Astrocyte of the cerebellum (primary cell): ENCODE data around the gene LAMB1.
A peak's percentile ranks its signal among the peaks of the same experiment; 100 is the strongest.
"Not testable (repeated sequence)": the region's sequence is repeated elsewhere in the genome, so short reads cannot be mapped to it uniquely, and the experiment has no call there.

Experiments used
- DNase-seq: peaks from one replicate; pipeline ENCODE4 v3.0.0-alpha.2; 2011; ENCODE audit warnings: low read depth
- H3K4me3 ChIP-seq: 2 replicates; pipeline ENCODE4 v1.5.1; 2011; ENCODE audit warnings: mild to moderate bottlenecking, low read depth, low read length, moderate library complexity
- in situ Hi-C: cut with HindIII; loops from 2 replicates; pipeline ENCODE4 v1.10.0; 2017; ENCODE audit warnings: low sequenced_read_pairs
- TF ChIP-seq, protein P1 (sequence below): IDR thresholded peaks from 2 replicates; pipeline ENCODE4 v1.5.1; 2012; ENCODE audit warnings: low read length, low read depth, moderate library complexity, mild to moderate bottlenecking; ENCODE audit errors: missing control alignments

LAMB1 gene

DNA sequence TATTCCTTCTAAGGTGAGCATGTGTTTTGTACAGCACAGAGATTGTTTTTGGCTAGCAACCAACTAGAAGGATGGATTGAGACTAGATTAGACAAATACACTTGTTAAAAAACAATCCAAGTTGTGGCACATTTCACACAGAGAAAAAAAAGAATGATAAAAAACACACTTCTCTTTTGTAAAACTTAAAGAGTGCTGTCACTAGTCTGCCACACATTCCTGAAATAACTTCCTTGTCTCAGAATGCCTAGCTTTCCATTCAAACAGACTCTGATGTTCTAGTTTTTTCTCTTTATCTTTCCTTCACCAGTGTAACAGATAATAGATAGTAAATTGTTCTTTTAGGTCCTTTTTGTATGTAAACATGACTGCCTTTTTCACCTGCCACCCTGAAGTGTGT lies 100.6 kb downstream of the LAMB1 start:
- TF ChIP-seq, protein P1, sequence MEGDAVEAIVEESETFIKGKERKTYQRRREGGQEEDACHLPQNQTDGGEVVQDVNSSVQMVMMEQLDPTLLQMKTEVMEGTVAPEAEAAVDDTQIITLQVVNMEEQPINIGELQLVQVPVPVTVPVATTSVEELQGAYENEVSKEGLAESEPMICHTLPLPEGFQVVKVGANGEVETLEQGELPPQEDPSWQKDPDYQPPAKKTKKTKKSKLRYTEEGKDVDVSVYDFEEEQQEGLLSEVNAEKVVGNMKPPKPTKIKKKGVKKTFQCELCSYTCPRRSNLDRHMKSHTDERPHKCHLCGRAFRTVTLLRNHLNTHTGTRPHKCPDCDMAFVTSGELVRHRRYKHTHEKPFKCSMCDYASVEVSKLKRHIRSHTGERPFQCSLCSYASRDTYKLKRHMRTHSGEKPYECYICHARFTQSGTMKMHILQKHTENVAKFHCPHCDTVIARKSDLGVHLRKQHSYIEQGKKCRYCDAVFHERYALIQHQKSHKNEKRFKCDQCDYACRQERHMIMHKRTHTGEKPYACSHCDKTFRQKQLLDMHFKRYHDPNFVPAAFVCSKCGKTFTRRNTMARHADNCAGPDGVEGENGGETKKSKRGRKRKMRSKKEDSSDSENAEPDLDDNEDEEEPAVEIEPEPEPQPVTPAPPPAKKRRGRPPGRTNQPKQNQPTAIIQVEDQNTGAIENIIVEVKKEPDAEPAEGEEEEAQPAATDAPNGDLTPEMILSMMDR = no peak
- no peak overlapping the region for H3K4me3 ChIP-seq
- in situ Hi-C loops = no loop called here
- DNase-seq = no peak

DNA sequence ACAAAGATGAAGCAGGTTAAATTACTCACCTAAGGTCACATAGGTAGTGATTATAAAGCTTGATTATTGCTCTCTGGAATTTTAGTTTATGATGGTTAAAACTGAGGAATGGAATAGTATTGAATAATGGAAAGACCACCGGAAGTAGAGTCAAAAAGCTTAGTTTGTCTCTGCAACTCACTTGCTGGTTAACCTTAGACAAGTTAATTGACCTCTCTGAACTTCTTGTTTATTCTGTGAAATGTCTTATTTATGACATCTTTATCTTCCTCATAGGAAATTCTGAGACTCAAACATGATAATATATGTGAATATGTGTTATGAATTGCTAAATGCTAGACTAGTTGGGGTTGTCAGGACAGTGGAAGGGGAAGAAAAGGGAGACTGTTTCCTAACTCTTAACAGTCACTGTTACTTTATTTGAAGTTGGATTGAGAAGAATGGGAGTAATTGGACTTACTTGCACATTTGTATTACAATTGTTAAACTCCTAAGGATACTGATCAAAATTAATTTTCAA lies 102.4 kb downstream of the LAMB1 start:
- in situ Hi-C loops = no loop called here
- DNase-seq = no peak
- no peak overlapping the region for H3K4me3 ChIP-seq
- TF ChIP-seq, protein P1 = no peak

- in situ Hi-C loops = no loop called here
- H3K4me3 ChIP-seq = no peak overlapping the region
- no peak for DNase-seq
- TF ChIP-seq, protein P1 = no peak
Measured at GRCh38 chr7:107898997-107899594, 103.9 kb downstream of the LAMB1 start.

- H3K4me3 ChIP-seq = peak overlapping the region; percentile 82
- in situ Hi-C loops = not testable (repeated sequence)
Measured at GRCh38 chr7:107892367-107892741, 110.6 kb downstream of the LAMB1 start.

DNA sequence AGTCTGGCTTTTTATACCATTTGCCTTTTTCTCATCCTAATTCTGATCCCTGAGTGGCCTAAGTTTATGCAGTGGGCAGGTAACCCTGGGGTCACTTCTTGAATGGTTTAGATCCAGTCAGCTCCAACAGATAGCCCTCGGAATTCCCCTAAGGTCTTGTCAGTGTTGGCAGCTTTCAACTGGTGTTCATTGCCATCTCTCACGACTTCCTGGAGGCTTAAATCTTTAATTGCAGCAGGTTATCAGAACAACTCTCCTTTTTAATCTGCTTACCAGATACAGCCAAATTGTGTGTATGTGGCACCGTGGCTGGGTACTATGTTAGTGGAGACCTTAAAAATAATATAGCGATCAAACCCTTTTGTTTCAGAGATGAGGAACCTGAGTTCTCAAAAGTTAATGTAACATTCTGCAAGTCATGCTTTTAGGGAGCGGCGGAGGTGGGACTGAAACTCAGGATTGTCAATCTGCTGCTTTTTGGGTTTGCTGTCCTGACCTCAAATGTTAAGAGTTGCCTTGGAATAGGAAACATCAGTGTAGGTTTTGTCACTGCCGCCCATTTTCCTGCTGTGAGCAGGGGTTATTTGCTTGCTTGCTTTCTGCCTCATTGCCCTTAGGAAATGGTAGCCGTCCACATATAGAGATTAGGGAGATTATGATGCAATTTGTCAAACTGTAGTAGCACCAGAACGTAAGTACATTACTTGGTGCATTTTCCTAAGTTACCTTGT lies 111.2 kb downstream of the LAMB1 start:
- TF ChIP-seq, protein P1 = no peak
- H3K4me3 ChIP-seq = peak overlapping the region; percentile 82
- DNase-seq = no peak
- in situ Hi-C loops = no loop called here

More at GRCh38 chr7:107892367-107892741, 110.6 kb downstream of the LAMB1 start:
- not testable (repeated sequence) for DNase-seq

- peak within 1 kb of the TSS; percentile 82 for H3K4me3 ChIP-seq
- TF ChIP-seq, protein P1 = no peak
- in situ Hi-C loops = no loop called here
- peak; percentile 72 for DNase-seq
Measured at GRCh38 chr7:107890962-107891635, 111.9 kb downstream of the LAMB1 start, which contains the start of gene DLD. Gene DLD, plus strand, starts transcription at chr7:107891183. Its CDS starts 68 bp downstream, at chr7:107891251.

- DNase-seq = no peak
- TF ChIP-seq, protein P1 = no peak
- in situ Hi-C loops = no loop called here
- peak overlapping the region; percentile 82 for H3K4me3 ChIP-seq
Measured at GRCh38 chr7:107890493-107890961, 112.4 kb downstream of the LAMB1 start.
